Measurements from ENCODE around the gene KRTCAP3. TPM values are rescaled to one million over a fixed set of nuclear protein-coding genes. Genes with fewer than 3 reads are reported as not detected.

Gene KRTCAP3
- total and polyA plus RNA-seq, 2 of the 8 experiments (the other 6 are each of a cell fraction or from before 2014, with no cell fraction given): 55.4 to 72.5 TPM

GRCh38 chr2:27461118-27461517, 18.9 kb downstream of the KRTCAP3 start:
- H3K79me2 ChIP-seq (ENCODE audit: control insufficient read depth in 1 of 2, insufficient read depth in 2 of 2, low read length in 2 of 2): no peaks in the 10 kb centered on the region
- DNase-seq (ENCODE audit: low read depth in 1 of 2, low spot score in 2 of 2) (no peak), FAIRE-seq (no peak)
- no peak overlapping the region for H2BK120ac ChIP-seq (replicated peaks; ENCODE audit: low read depth, low read length)
- no peak overlapping the region for H2BK20ac ChIP-seq (ENCODE audit: low read length)
- H3K4me1 ChIP-seq (replicated peaks in 1 of 4; ENCODE audit: control insufficient read depth in 3 of 4, insufficient read depth in 4 of 4, low read length in 3 of 4): peaks cover 0 to 4% (median 1%) of the 10 kb centered on the region in 4 experiments; a peak in 1 of 7 replicates
- H4K8ac ChIP-seq (ENCODE audit: extremely low read depth, insufficient read depth, low read length): no peak overlapping the region
- no peak overlapping the region for H3K23ac ChIP-seq (ENCODE audit: insufficient read length)
- H3K4ac ChIP-seq (replicated peaks; ENCODE audit: insufficient read length, low read depth, low read length): no peak overlapping the region
- H3K56ac ChIP-seq (replicated peaks; ENCODE audit: insufficient read length, low read depth, low read length): no peak overlapping the region
- H3K79me1 ChIP-seq (ENCODE audit: low read depth, low read length): no peaks in the 10 kb centered on the region; the same call in 1 of the 2 replicates
- no peak overlapping the region for H4K5ac ChIP-seq (ENCODE audit: insufficient read length, low read depth, low read length)
- H2AFZ ChIP-seq (ENCODE audit: low read length): no peak overlapping the region
- H3K4me2 ChIP-seq (ENCODE audit: insufficient read depth in 1 of 2, low read depth in 2 of 2, low read length in 2 of 2): no peak overlapping the region
- H2BK5ac ChIP-seq (ENCODE audit: low read depth, low read length): no peak overlapping the region
- no peak overlapping the region for H4K91ac ChIP-seq (replicated peaks; ENCODE audit: insufficient read length, low read length)
- no peaks in the 10 kb centered on the region for H4K20me1 ChIP-seq (replicated peaks in 1 of 2; ENCODE audit: control insufficient read depth in 1 of 2, insufficient read depth in 2 of 2, low read length in 2 of 2)
- H3K27me3 ChIP-seq (replicated peaks in 1 of 4; ENCODE audit: control insufficient read depth in 3 of 4, extremely low read depth in 1 of 4, insufficient read depth in 3 of 4, low read length in 3 of 4): no peaks in the 10 kb centered on the region
- H2BK15ac ChIP-seq (ENCODE audit: low read length): no peak overlapping the region
- no peak overlapping the region for H3K14ac ChIP-seq (ENCODE audit: insufficient read length)
- no peak overlapping the region for H3K18ac ChIP-seq (ENCODE audit: extremely low read depth, low read length)
- H3K23me2 ChIP-seq (ENCODE audit: low read depth, low read length): no peaks in the 10 kb centered on the region
- H2BK12ac ChIP-seq (ENCODE audit: low read depth, low read length): no peak overlapping the region
- no peak overlapping the region for H3K27ac ChIP-seq (ENCODE audit: low read depth, low read length)
- peaks cover 0 to 10% (median 2%) of the 10 kb centered on the region in 4 experiments; a peak in 1 of 8 replicates for H3K36me3 ChIP-seq (ENCODE audit: control insufficient read depth in 2 of 4, insufficient read depth in 4 of 4, low read length in 3 of 4)
- no peaks in the 10 kb centered on the region for H3K9me3 ChIP-seq (ENCODE audit: insufficient read depth in 2 of 2, low read depth in 1 of 2, low read length in 1 of 2)
- 81% methylated on average over 8 of the region's 8 CpGs; no CpG with 5 or more reads in 1 of the 2 experiments for WGBS, 2 experiments (ENCODE audit: extremely low coverage in 1 of 2, insufficient coverage in 1 of 2, insufficient read length in 1 of 2, insufficient replicate concordance in 2 of 2, low coverage in 1 of 2, low lambda C conversion rate in 2 of 2, missing lambda C conversion rate in 1 of 2)
- CTCF ChIA-PET (ENCODE audit: partially characterized antibody): interaction anchor here (1.0 to 1.8 kb wide), 2 partner anchors 8 to 12 kb away, joined by 4 to 6 read pairs; no protein-coding TSS in a partner anchor
- no peak overlapping the region for H3K4me3 ChIP-seq (ENCODE audit: extremely low read depth in 1 of 4, insufficient read depth in 2 of 4, low read depth in 3 of 4, low read length in 4 of 4)
- no peak overlapping the region for H2AK5ac ChIP-seq (ENCODE audit: low read depth, low read length)
- POLR2A ChIA-PET (ENCODE audit: partially characterized antibody): interaction anchor here (1.0 to 1.4 kb wide), 2 partner anchors 158 to 197 kb away, joined by 3 to 4 read pairs; no protein-coding TSS in a partner anchor
- no peak overlapping the region for H3K9ac ChIP-seq (replicated peaks in 1 of 4; ENCODE audit: extremely low read depth in 1 of 4, low read depth in 3 of 4, low read length in 3 of 4)
- TF ChIP-seq BCL11A (IDR thresholded peaks at IDR 0.05; ENCODE audit: low read depth in 2 of 2, low read length in 2 of 2) (no peak), FOSL1 (IDR thresholded peaks at IDR 0.05; ENCODE audit: insufficient read depth, low read depth, low read length) (no peak), ATF3 (IDR thresholded peaks at IDR 0.05; ENCODE audit: insufficient read depth, low read depth, low read length) (no peak), EZH2 (IDR thresholded peaks at IDR 0.05; ENCODE audit: low read depth, low read length, severe bottlenecking) (no peak), RXRA (IDR thresholded peaks at IDR 0.05; ENCODE audit: insufficient read depth, low read depth, low read length) (no peak), SRF (IDR thresholded peaks at IDR 0.05; ENCODE audit: low read depth, low read length) (no peak), GABPA (IDR thresholded peaks at IDR 0.05; ENCODE audit: borderline replicate concordance, insufficient read depth, low read length) (no peak), SIN3A (conservative IDR thresholded peaks at IDR 0.05 in 1 of 2, IDR thresholded peaks at IDR 0.05 in 1 of 2; ENCODE audit: low read depth in 1 of 2, low read length in 2 of 2) (no peak), RAD21 (IDR thresholded peaks at IDR 0.05 in 1 of 2, conservative IDR thresholded peaks at IDR 0.05 in 1 of 2; ENCODE audit: low read depth in 2 of 2, low read length in 2 of 2) (no peak), TAF7 (optimal IDR thresholded peaks at IDR 0.05; ENCODE audit: borderline replicate concordance, low read depth, low read length) (no peak), EGR1 (IDR thresholded peaks at IDR 0.05; ENCODE audit: borderline replicate concordance, low read depth, low read length) (no peak), KDM5A (IDR thresholded peaks at IDR 0.05; ENCODE audit: low read length) (no peak)
